Nephron (organoid): Measurements from ENCODE around the gene SPINK9.

Experiments
- H3K27ac Mint-ChIP-seq, 3 experiments: 2 replicates each; pipeline ENCODE4 v1.8.0; 2020; ENCODE audit warnings: mixed read lengths in 3 of 3, mild to moderate bottlenecking in 2 of 3, moderate library complexity in 1 of 3
- H3K27me3 Mint-ChIP-seq: 2 replicates; pipeline ENCODE4 v1.8.0; 2021; ENCODE audit warnings: low read depth, mild to moderate bottlenecking, moderate library complexity, mixed read lengths
- H3K36me3 Mint-ChIP-seq: 2 replicates; pipeline ENCODE4 v1.8.0; 2020; ENCODE audit warnings: low read depth, mixed read lengths
- H3K4me1 Mint-ChIP-seq: 2 replicates; pipeline ENCODE4 v1.8.0; 2020; ENCODE audit warnings: mixed read lengths
- H3K4me3 Mint-ChIP-seq, 3 experiments: 2 replicates each; pipeline ENCODE4 v1.8.0; 2020; ENCODE audit warnings: mild to moderate bottlenecking in 3 of 3, mixed read lengths in 3 of 3, moderate library complexity in 2 of 3
- H3K9me3 Mint-ChIP-seq: 2 replicates; pipeline ENCODE4 v1.8.0; 2020; ENCODE audit warnings: mixed read lengths
- CTCF ChIP-seq, 3 experiments: fragments of 200-600 bp; sonication (generic); IDR thresholded peaks; one replicate each; pipeline ENCODE4 v1.5.0; 2021; ENCODE audit warnings: antibody characterized with exemption in 3 of 3; ENCODE audit not compliant: unreplicated experiment in 3 of 3

SPINK9 gene

GRCh38 chr5:148335259-148335658 is at the start of gene SPINK9:
SPINK9 (plus strand) TSS chr5:148335559; CDS start chr5:148335614, 55 bp downstream.
- peaks cover 11% of the 10 kb centered on the region for H3K9me3 Mint-ChIP-seq
- H3K4me3 Mint-ChIP-seq = no peak within 1 kb of the TSS
- no peaks in the 10 kb centered on the region for H3K4me1 Mint-ChIP-seq
- H3K36me3 Mint-ChIP-seq = peaks cover 7% of the 10 kb centered on the region
- no peak for TF ChIP-seq CTCF (IDR thresholded peaks at IDR 0.05; ENCODE audit: unreplicated experiment in 3 of 3)
- H3K27ac Mint-ChIP-seq = no peak within 1 kb of the TSS
- no peaks in the 10 kb centered on the region for H3K27me3 Mint-ChIP-seq

- no peaks in the 10 kb centered on the region for H3K36me3 Mint-ChIP-seq
- no peak overlapping the region for H3K4me3 Mint-ChIP-seq
- H3K27ac Mint-ChIP-seq = no peak overlapping the region
- peak; percentile 42 to 54 (median 46) for TF ChIP-seq CTCF (IDR thresholded peaks at IDR 0.05; ENCODE audit: unreplicated experiment in 3 of 3)
- H3K9me3 Mint-ChIP-seq = no peaks in the 10 kb centered on the region
- H3K27me3 Mint-ChIP-seq = no peaks in the 10 kb centered on the region
- no peaks in the 10 kb centered on the region for H3K4me1 Mint-ChIP-seq
Observed at GRCh38 chr5:148290271-148291195, 44.8 kb upstream of the SPINK9 start.

- Mint-ChIP-seq H3K27ac (no peak overlapping the region), H3K4me1 (no peaks in the 10 kb centered on the region), H3K9me3 (no peaks in the 10 kb centered on the region), H3K4me3 (no peak overlapping the region), H3K36me3 (no peaks in the 10 kb centered on the region), H3K27me3 (no peaks in the 10 kb centered on the region)
- no peak for TF ChIP-seq CTCF (IDR thresholded peaks at IDR 0.05; ENCODE audit: unreplicated experiment in 3 of 3)
Observed at GRCh38 chr5:148297731-148298130, 37.6 kb upstream of the SPINK9 start.

GRCh38 chr5:148306446-148306845 is 28.9 kb upstream of the SPINK9 start:
- Mint-ChIP-seq H3K4me3 (no peak overlapping the region), H3K9me3 (peaks cover 10% of the 10 kb centered on the region), H3K36me3 (no peaks in the 10 kb centered on the region), H3K4me1 (no peaks in the 10 kb centered on the region), H3K27ac (no peak overlapping the region), H3K27me3 (no peaks in the 10 kb centered on the region)
- no peak for TF ChIP-seq CTCF (IDR thresholded peaks at IDR 0.05; ENCODE audit: unreplicated experiment in 3 of 3)

GRCh38 chr5:148309019-148309418 is 26.3 kb upstream of the SPINK9 start:
- H3K36me3 Mint-ChIP-seq = no peaks in the 10 kb centered on the region
- H3K27me3 Mint-ChIP-seq = no peaks in the 10 kb centered on the region
- no peaks in the 10 kb centered on the region for H3K4me1 Mint-ChIP-seq
- peaks cover 10% of the 10 kb centered on the region for H3K9me3 Mint-ChIP-seq
- H3K4me3 Mint-ChIP-seq = no peak overlapping the region
- no peak for TF ChIP-seq CTCF (IDR thresholded peaks at IDR 0.05; ENCODE audit: unreplicated experiment in 3 of 3)
- H3K27ac Mint-ChIP-seq = no peak overlapping the region

- Mint-ChIP-seq H3K4me3 (no peak overlapping the region), H3K27ac (no peak overlapping the region), H3K9me3 (peaks cover 10% of the 10 kb centered on the region), H3K4me1 (no peaks in the 10 kb centered on the region), H3K36me3 (no peaks in the 10 kb centered on the region), H3K27me3 (no peaks in the 10 kb centered on the region)
- TF ChIP-seq CTCF (IDR thresholded peaks at IDR 0.05; ENCODE audit: unreplicated experiment in 3 of 3) = no peak
Observed at GRCh38 chr5:148309746-148310145, 25.6 kb upstream of the SPINK9 start.
